ENCODE results near the gene DCST1.

- TF ChIP-seq, protein P1, sequence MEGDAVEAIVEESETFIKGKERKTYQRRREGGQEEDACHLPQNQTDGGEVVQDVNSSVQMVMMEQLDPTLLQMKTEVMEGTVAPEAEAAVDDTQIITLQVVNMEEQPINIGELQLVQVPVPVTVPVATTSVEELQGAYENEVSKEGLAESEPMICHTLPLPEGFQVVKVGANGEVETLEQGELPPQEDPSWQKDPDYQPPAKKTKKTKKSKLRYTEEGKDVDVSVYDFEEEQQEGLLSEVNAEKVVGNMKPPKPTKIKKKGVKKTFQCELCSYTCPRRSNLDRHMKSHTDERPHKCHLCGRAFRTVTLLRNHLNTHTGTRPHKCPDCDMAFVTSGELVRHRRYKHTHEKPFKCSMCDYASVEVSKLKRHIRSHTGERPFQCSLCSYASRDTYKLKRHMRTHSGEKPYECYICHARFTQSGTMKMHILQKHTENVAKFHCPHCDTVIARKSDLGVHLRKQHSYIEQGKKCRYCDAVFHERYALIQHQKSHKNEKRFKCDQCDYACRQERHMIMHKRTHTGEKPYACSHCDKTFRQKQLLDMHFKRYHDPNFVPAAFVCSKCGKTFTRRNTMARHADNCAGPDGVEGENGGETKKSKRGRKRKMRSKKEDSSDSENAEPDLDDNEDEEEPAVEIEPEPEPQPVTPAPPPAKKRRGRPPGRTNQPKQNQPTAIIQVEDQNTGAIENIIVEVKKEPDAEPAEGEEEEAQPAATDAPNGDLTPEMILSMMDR (IDR thresholded peaks at IDR 0.05): no peak
- TF ChIP-seq POLR2A (IDR thresholded peaks at IDR 0.05): no peak
Measured at GRCh38 chr1:155069551-155070157, 36.0 kb downstream of the DCST1 start.

Data from body of pancreas (tissue), 4 donors.